Stomach (tissue), 4 donors: ENCODE data around the gene SUCLG2.

Source experiments
- EP300 ChIP-seq: sonication (generic); formaldehyde crosslinking; IDR thresholded peaks from one replicate; pipeline ENCODE4 v1.6.1; 2017; ENCODE audit warnings: antibody characterized with exemption
- POLR2A ChIP-seq, 4 donors: fragments of 450-650 bp; IDR thresholded peaks; one replicate each; pipeline ENCODE4 v1.6.1; 2016; ENCODE audit warnings: antibody characterized with exemption in 4 of 4, control low read depth in 2 of 4, mild to moderate bottlenecking in 1 of 4, moderate library complexity in 1 of 4
- POLR2AphosphoS5 ChIP-seq, 3 donors: sonication (generic); formaldehyde crosslinking; IDR thresholded peaks; one replicate each; pipeline ENCODE4 v1.6.1; 2016; ENCODE audit warnings: antibody characterized with exemption in 3 of 3
- TF ChIP-seq, protein P1 (sequence below), 7 experiments: fragments of 450-650 bp in 4 of 7; fragments of 200-600 bp in 3 of 7; sonication (generic) in 3 of 7; IDR thresholded peaks; one replicate each; pipeline ENCODE4 v1.5.1; 2016 to 2019; ENCODE audit warnings: antibody characterized with exemption in 7 of 7, control low read depth in 2 of 7, mild to moderate bottlenecking in 1 of 7

DNA sequence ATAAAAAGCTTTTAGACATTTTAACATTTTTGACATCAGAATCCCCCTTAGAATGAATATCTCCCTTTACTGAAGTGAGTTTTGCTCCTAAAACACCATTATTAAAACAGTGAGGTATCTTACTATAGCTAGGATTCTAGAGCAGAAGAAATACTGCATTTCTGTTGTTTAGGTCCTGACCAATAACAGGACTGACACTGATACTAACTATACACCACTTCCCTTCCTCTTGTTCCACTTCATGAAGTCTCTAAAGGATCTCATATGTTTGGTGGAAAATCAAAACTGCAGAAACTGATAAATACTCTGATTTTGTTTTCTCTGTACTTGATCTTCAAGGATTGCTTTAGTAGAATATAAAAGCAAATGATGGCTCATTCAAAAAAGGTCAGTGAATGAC, 230.7 kb downstream of the SUCLG2 start:
- TF ChIP-seq, protein P1, sequence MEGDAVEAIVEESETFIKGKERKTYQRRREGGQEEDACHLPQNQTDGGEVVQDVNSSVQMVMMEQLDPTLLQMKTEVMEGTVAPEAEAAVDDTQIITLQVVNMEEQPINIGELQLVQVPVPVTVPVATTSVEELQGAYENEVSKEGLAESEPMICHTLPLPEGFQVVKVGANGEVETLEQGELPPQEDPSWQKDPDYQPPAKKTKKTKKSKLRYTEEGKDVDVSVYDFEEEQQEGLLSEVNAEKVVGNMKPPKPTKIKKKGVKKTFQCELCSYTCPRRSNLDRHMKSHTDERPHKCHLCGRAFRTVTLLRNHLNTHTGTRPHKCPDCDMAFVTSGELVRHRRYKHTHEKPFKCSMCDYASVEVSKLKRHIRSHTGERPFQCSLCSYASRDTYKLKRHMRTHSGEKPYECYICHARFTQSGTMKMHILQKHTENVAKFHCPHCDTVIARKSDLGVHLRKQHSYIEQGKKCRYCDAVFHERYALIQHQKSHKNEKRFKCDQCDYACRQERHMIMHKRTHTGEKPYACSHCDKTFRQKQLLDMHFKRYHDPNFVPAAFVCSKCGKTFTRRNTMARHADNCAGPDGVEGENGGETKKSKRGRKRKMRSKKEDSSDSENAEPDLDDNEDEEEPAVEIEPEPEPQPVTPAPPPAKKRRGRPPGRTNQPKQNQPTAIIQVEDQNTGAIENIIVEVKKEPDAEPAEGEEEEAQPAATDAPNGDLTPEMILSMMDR (IDR thresholded peaks at IDR 0.05) = no peak
- TF ChIP-seq POLR2AphosphoS5 (IDR thresholded peaks at IDR 0.05) = no peak
- no peak for TF ChIP-seq POLR2A (IDR thresholded peaks at IDR 0.05)
- TF ChIP-seq EP300 = no peak
